HUES6 (cell line): ENCODE results near the gene HOXB8.

Source experiments
- H3K27ac ChIP-seq: 2 replicates; pipeline ENCODE4 v1.7.0; 2013; ENCODE audit warnings: low read depth, mild to moderate bottlenecking, low read length, inconsistent platforms
- H3K27me3 ChIP-seq: 2 replicates; pipeline ENCODE4 v1.6.1; 2013; ENCODE audit warnings: low read length; ENCODE audit not compliant: control insufficient read depth, insufficient read depth
- H3K36me3 ChIP-seq: 2 replicates; pipeline ENCODE4 v1.6.1; 2013; ENCODE audit warnings: low read length; ENCODE audit not compliant: control insufficient read depth, insufficient read depth
- H3K4me1 ChIP-seq: 2 replicates; pipeline ENCODE4 v1.6.1; 2013; ENCODE audit warnings: low read length; ENCODE audit not compliant: control insufficient read depth, insufficient read depth
- H3K4me3 ChIP-seq: 2 replicates; pipeline ENCODE4 v1.5.1; 2013; ENCODE audit warnings: low read depth, low read length
- H3K9ac ChIP-seq: one replicate; pipeline ENCODE4 v1.6.1; 2013; ENCODE audit warnings: mild to moderate bottlenecking, low read length
- H3K9me3 ChIP-seq: 2 replicates; pipeline ENCODE4 v1.6.1; 2013; ENCODE audit warnings: low read depth, low read length; ENCODE audit not compliant: control insufficient read depth, insufficient read depth

HOXB8 gene

DNA sequence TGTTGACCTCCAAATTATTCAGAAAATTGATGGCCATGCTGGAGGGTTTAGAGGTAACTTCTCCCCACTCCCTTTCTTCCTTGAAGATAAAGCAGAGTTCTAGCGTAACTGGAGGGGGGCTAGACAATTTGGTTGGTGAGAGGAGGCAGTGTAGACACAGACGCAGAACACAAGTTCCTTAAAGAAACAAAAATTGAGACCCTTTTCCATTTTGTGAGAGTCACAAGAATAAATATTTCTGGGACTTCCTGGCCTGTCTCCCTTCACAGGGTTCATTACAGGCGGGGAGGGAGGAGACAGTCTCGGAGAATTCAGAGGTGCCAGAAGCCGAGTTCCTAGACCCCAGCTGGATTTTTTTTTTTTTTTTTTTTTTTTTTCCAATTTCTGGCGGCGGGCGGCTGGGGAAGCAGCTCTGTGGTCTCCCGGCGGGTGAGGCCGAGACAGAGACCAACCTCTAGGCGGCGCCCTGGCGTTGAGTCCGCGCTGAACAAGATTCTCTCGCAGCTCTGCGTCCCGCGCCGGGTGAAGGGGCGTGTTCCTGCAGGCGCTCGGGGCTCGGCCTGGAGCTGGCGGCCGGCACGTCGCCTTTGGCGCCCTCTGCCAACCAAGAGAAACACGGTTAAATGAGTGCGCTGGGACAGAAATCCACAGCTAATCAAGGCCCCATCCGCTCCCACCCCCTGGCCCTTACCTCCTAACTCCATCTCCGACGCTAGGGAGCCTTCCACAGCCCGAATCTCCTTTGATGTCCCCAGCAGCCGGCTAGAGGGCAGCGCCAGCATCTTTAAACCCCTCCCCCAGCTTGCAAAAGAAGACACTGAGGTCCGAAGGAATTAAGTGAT is 21.3 kb upstream of the HOXB8 start:
- H3K27ac ChIP-seq, result no peak overlapping the region
- peak overlapping the region; percentile 42 for H3K9ac ChIP-seq
- H3K4me3 ChIP-seq, result 0 out of 2 replicates have a peak overlapping the region, but pooled peaks have one; percentile 16
- no peaks in the 10 kb centered on the region for H3K9me3 ChIP-seq
- no peaks in the 10 kb centered on the region for H3K36me3 ChIP-seq
- H3K27me3 ChIP-seq, result peaks cover 100% of the 10 kb centered on the region
- no peaks in the 10 kb centered on the region; the same call in 1 of the 2 replicates for H3K4me1 ChIP-seq

DNA sequence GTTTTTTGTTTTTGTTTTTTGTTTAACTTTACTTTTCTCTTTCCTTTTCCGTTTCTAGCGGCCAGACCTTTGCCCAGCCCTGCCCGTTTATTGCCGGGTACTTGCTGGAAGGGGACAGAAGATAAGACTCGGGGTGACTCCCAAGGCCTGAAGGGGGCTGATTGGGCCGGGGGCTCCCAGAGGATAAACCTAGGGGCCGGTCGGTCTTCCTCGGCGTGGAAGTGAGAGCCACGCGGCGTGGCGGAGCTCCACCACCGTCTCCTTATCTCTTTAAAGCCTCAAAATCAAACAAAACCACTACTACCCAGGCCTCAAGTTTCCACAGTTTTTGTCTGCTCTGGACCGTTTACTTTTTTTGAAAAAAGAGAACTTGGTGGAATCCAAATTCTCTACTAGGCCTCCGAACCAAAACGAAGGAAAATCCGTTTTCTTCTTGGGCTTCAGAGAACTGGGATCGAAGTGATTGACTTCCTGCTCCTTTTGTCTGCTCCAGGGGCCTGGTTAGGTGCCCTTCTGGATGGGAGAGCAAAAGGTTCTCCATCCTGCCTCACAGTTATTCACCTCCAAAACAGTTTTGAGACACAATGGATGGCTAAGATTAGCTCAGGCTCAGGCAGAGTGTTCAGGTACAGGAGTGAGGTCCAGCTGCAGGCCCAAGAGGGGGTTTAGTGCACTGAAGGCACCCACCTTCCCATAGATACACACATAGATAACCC is 19.6 kb upstream of the HOXB8 start:
- H3K9ac ChIP-seq, result peak overlapping the region; percentile 31
- no peaks in the 10 kb centered on the region for H3K9me3 ChIP-seq
- H3K27ac ChIP-seq, result no peak overlapping the region
- no peaks in the 10 kb centered on the region; the same call in 1 of the 2 replicates for H3K4me1 ChIP-seq
- H3K27me3 ChIP-seq, result peaks cover 100% of the 10 kb centered on the region
- no peaks in the 10 kb centered on the region for H3K36me3 ChIP-seq
- no peak overlapping the region for H3K4me3 ChIP-seq

DNA sequence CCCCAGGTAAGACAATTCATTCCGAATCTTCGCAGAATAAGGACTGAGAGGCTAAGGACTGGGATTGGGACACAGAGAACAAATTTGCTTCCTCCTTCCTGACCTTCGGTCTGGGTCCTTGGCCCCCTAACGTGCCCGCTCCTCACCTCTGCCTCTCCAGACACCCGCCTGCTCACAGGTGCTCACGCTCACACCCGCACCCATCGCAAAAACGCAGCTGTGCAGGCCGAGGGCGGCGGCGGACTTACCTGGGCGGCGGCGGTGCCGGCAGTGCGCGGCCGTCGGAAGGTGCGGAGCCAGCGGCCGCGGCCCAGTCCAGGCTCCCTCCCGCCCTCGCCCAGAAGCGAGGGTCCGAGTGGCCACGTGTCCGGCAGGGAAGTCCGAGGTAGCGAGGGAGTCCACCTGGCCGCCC is 18.2 kb upstream of the HOXB8 start:
- peak overlapping the region; percentile 79 for H3K9ac ChIP-seq
- H3K9me3 ChIP-seq, result no peaks in the 10 kb centered on the region
- no peak overlapping the region for H3K27ac ChIP-seq
- peak overlapping the region; percentile 28 for H3K4me3 ChIP-seq
- H3K36me3 ChIP-seq, result no peaks in the 10 kb centered on the region
- no peaks in the 10 kb centered on the region; the same call in 1 of the 2 replicates for H3K4me1 ChIP-seq
- peaks cover 100% of the 10 kb centered on the region for H3K27me3 ChIP-seq

- Histone ChIP-seq H3K36me3 (no peaks in the 10 kb centered on the region), H3K27me3 (peaks cover 100% of the 10 kb centered on the region), H3K27ac (no peak overlapping the region), H3K9ac (peak overlapping the region; percentile 79), H3K4me3 (peak overlapping the region; percentile 28; the same call in 1 of the 2 replicates), H3K4me1 (no peaks in the 10 kb centered on the region; the same call in 1 of the 2 replicates), H3K9me3 (no peaks in the 10 kb centered on the region)
Measured at GRCh38 chr17:48632579-48633265, 17.6 kb upstream of the HOXB8 start.

GRCh38 chr17:48631693-48632578 is 16.8 kb upstream of the HOXB8 start:
- H3K36me3 ChIP-seq, result no peaks in the 10 kb centered on the region

GRCh38 chr17:48630925-48631692 is 16.0 kb upstream of the HOXB8 start:
- Histone ChIP-seq H3K9me3 (no peaks in the 10 kb centered on the region), H3K27ac (no peak overlapping the region), H3K4me3 (no peak overlapping the region), H3K36me3 (no peaks in the 10 kb centered on the region), H3K9ac (peak overlapping the region; percentile 79), H3K4me1 (peaks cover 7% of the 10 kb centered on the region; the same call in 1 of the 2 replicates), H3K27me3 (peaks cover 100% of the 10 kb centered on the region)

More at GRCh38 chr17:48631693-48632578, 16.8 kb upstream of the HOXB8 start:
- no peaks in the 10 kb centered on the region for H3K9me3 ChIP-seq
- H3K27ac ChIP-seq, result no peak overlapping the region
- H3K4me3 ChIP-seq, result peak overlapping the region; percentile 27; the same call in 1 of the 2 replicates
- H3K4me1 ChIP-seq, result peaks cover 3% of the 10 kb centered on the region; the same call in 1 of the 2 replicates
- H3K27me3 ChIP-seq, result peaks cover 100% of the 10 kb centered on the region
- H3K9ac ChIP-seq, result peak overlapping the region; percentile 79

- Histone ChIP-seq H3K9ac (peak overlapping the region; percentile 74), H3K27ac (no peak overlapping the region), H3K4me3 (peak overlapping the region; percentile 19; the same call in 1 of the 2 replicates), H3K4me1 (peaks cover 7% of the 10 kb centered on the region; the same call in 1 of the 2 replicates), H3K9me3 (no peaks in the 10 kb centered on the region), H3K27me3 (peaks cover 100% of the 10 kb centered on the region), H3K36me3 (no peaks in the 10 kb centered on the region)
Measured at GRCh38 chr17:48630009-48630924, 15.2 kb upstream of the HOXB8 start.

DNA sequence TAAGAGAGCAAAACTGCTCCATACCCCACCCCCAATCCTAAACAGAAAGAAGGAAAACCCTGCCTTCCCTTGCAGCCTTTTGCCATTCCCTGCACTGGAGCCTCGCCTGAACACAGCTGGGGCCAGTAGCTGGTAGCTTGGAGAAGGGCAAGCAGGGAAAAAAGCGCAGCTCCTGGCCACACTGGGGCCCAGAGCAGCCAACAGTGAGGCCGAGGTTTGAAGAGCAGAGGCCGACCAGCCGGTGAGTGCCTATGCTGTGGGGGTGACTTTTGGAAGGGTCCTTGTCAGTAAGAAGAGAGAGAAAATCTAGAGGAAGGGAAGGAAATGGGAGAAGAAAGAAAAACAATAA is 14.3 kb upstream of the HOXB8 start:
- H3K9me3 ChIP-seq, result no peaks in the 10 kb centered on the region
- no peaks in the 10 kb centered on the region for H3K36me3 ChIP-seq
- H3K27ac ChIP-seq, result no peak overlapping the region
- peaks cover 100% of the 10 kb centered on the region for H3K27me3 ChIP-seq
- peak overlapping the region; percentile 76 for H3K9ac ChIP-seq
- peaks cover 7% of the 10 kb centered on the region; the same call in 1 of the 2 replicates for H3K4me1 ChIP-seq
- H3K4me3 ChIP-seq, result peak overlapping the region; percentile 12; the same call in 1 of the 2 replicates
